ENCODE measurements around the gene CTNNA3.

CTNNA3 gene

GRCh38 chr10:66639371-66639770, 1056.6 kb downstream of the CTNNA3 start:
- no peaks in the 10 kb centered on the region for H3F3A ChIP-seq (ENCODE audit: insufficient read depth)
- H3K36me3 ChIP-seq (ENCODE audit: low read length) = no peaks in the 10 kb centered on the region
- TF ChIP-seq EZH2phosphoT487 (conservative IDR thresholded peaks at IDR 0.05; ENCODE audit: low read length) = no peak
- no peak for TF ChIP-seq CTCF (IDR thresholded peaks at IDR 0.05; ENCODE audit: insufficient read depth, low read length, poor library complexity, severe bottlenecking)

GRCh38 chr10:66637273-66638036, 1058.5 kb downstream of the CTNNA3 start:
- H3F3A ChIP-seq (ENCODE audit: insufficient read depth) = no peaks in the 10 kb centered on the region
- no peak for TF ChIP-seq EZH2phosphoT487 (conservative IDR thresholded peaks at IDR 0.05; ENCODE audit: low read length)
- TF ChIP-seq CTCF (IDR thresholded peaks at IDR 0.05; ENCODE audit: insufficient read depth, low read length, poor library complexity, severe bottlenecking) = no peak
- H3K79me2 ChIP-seq (ENCODE audit: insufficient read depth, low read length) = no peaks in the 10 kb centered on the region
- H3K36me3 ChIP-seq (ENCODE audit: low read length) = no peaks in the 10 kb centered on the region
- no peaks in the 10 kb centered on the region for H3K9me3 ChIP-seq (ENCODE audit: insufficient read depth, low read length)
- H3K9me2 ChIP-seq (replicated peaks; ENCODE audit: insufficient read depth, low read length) = no peaks in the 10 kb centered on the region
- no peak overlapping the region for H3K4me2 ChIP-seq (ENCODE audit: low read depth, low read length, poor library complexity, severe bottlenecking)
- no peaks in the 10 kb centered on the region for H3K27me3 ChIP-seq (ENCODE audit: low read length)
- no peak overlapping the region for H3K27ac ChIP-seq (ENCODE audit: low read depth, low read length)
- H4K20me1 ChIP-seq (ENCODE audit: low read depth, low read length) = no peaks in the 10 kb centered on the region
- no peak overlapping the region for H3K4me3 ChIP-seq (ENCODE audit: insufficient read depth, low read length, poor library complexity, severe bottlenecking)
- no peak overlapping the region for H3K9ac ChIP-seq (ENCODE audit: low read length)
- H2AFZ ChIP-seq (ENCODE audit: low read depth, low read length, severe bottlenecking) = no peak overlapping the region

More at GRCh38 chr10:66639371-66639770, 1056.6 kb downstream of the CTNNA3 start:
- Histone ChIP-seq H3K27me3 (ENCODE audit: low read length) (no peaks in the 10 kb centered on the region), H3K4me2 (ENCODE audit: low read depth, low read length, poor library complexity, severe bottlenecking) (no peak overlapping the region), H2AFZ (ENCODE audit: low read depth, low read length, severe bottlenecking) (no peak overlapping the region), H3K27ac (ENCODE audit: low read depth, low read length) (no peak overlapping the region), H3K79me2 (ENCODE audit: insufficient read depth, low read length) (no peaks in the 10 kb centered on the region), H3K9me2 (replicated peaks; ENCODE audit: insufficient read depth, low read length) (no peaks in the 10 kb centered on the region), H3K9ac (ENCODE audit: low read length) (no peak overlapping the region), H4K20me1 (ENCODE audit: low read depth, low read length) (no peaks in the 10 kb centered on the region), H3K9me3 (ENCODE audit: insufficient read depth, low read length) (no peaks in the 10 kb centered on the region), H3K4me3 (ENCODE audit: insufficient read depth, low read length, poor library complexity, severe bottlenecking) (no peak overlapping the region)

GRCh38 chr10:66629996-66630395, 1066.0 kb downstream of the CTNNA3 start:
- H3K27ac ChIP-seq (ENCODE audit: low read depth, low read length) = no peak overlapping the region
- no peaks in the 10 kb centered on the region for H3K9me3 ChIP-seq (ENCODE audit: insufficient read depth, low read length)
- H4K20me1 ChIP-seq (ENCODE audit: low read depth, low read length) = no peaks in the 10 kb centered on the region
- no peak overlapping the region for H3K4me3 ChIP-seq (ENCODE audit: insufficient read depth, low read length, poor library complexity, severe bottlenecking)
- H3K4me2 ChIP-seq (ENCODE audit: low read depth, low read length, poor library complexity, severe bottlenecking) = no peak overlapping the region
- no peaks in the 10 kb centered on the region for H3K36me3 ChIP-seq (ENCODE audit: low read length)
- no peak for TF ChIP-seq CTCF (IDR thresholded peaks at IDR 0.05; ENCODE audit: insufficient read depth, low read length, poor library complexity, severe bottlenecking)
- H3F3A ChIP-seq (ENCODE audit: insufficient read depth) = no peaks in the 10 kb centered on the region
- H3K9me2 ChIP-seq (replicated peaks; ENCODE audit: insufficient read depth, low read length) = no peaks in the 10 kb centered on the region
- no peak overlapping the region for H3K9ac ChIP-seq (ENCODE audit: low read length)
- H2AFZ ChIP-seq (ENCODE audit: low read depth, low read length, severe bottlenecking) = no peak overlapping the region
- no peaks in the 10 kb centered on the region for H3K79me2 ChIP-seq (ENCODE audit: insufficient read depth, low read length)
- no peaks in the 10 kb centered on the region for H3K27me3 ChIP-seq (ENCODE audit: low read length)
